ENCODE results near the gene TRIAP1.

GRCh38 chr12:120432772-120433525 lies 13.2 kb downstream of the TRIAP1 start:
- TF ChIP-seq, protein P1, sequence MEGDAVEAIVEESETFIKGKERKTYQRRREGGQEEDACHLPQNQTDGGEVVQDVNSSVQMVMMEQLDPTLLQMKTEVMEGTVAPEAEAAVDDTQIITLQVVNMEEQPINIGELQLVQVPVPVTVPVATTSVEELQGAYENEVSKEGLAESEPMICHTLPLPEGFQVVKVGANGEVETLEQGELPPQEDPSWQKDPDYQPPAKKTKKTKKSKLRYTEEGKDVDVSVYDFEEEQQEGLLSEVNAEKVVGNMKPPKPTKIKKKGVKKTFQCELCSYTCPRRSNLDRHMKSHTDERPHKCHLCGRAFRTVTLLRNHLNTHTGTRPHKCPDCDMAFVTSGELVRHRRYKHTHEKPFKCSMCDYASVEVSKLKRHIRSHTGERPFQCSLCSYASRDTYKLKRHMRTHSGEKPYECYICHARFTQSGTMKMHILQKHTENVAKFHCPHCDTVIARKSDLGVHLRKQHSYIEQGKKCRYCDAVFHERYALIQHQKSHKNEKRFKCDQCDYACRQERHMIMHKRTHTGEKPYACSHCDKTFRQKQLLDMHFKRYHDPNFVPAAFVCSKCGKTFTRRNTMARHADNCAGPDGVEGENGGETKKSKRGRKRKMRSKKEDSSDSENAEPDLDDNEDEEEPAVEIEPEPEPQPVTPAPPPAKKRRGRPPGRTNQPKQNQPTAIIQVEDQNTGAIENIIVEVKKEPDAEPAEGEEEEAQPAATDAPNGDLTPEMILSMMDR (conservative IDR thresholded peaks at IDR 0.05): no peak
- TF ChIP-seq EZH2 (IDR thresholded peaks at IDR 0.05; ENCODE audit: low read depth): no peak

All from PC-9 (cell line).